Measurements from ENCODE around the gene MGA. TPM values are rescaled to one million over a fixed set of nuclear protein-coding genes. Genes with fewer than 3 reads are reported as not detected.
A peak's percentile ranks its signal among the peaks of the same experiment; 100 is the strongest.

Gene MGA
- total RNA-seq, 6 donors from 2014 or later, result 22.8 to 54.5 (median 33.4) TPM

GRCh38 chr15:41746802-41747201 lies 86.6 kb downstream of the MGA start:
- 71 to 83% methylated on average over 1 of the region's 1 CpG for WGBS, 2 donors
- Histone ChIP-seq H3K9me3 (no peaks in the 10 kb centered on the region), H3K4me3 (no peak overlapping the region), H3K4me1 (no peaks in the 10 kb centered on the region), H3K36me3 (peaks cover 11 to 46% (median 17%) of the 10 kb centered on the region in 4 donors), H3K27ac (no peak overlapping the region), H3K27me3 (no peaks in the 10 kb centered on the region)
- ATAC-seq (ENCODE audit: low FRiP score in 2 of 2) (no peak), DNase-seq (no peak)
- TF ChIP-seq CTCF (IDR thresholded peaks at IDR 0.05) (no peak), POLR2AphosphoS5 (IDR thresholded peaks at IDR 0.05) (no peak), POLR2A (IDR thresholded peaks at IDR 0.05) (no peak), EP300 (IDR thresholded peaks at IDR 0.05) (no peak)

GRCh38 chr15:41756198-41756597 lies 96.0 kb downstream of the MGA start:
- H3K36me3 ChIP-seq, result peaks cover 2 to 59% (median 12%) of the 10 kb centered on the region in 4 donors
- H3K4me3 ChIP-seq, result no peak overlapping the region
- H3K9me3 ChIP-seq, result no peaks in the 10 kb centered on the region
- H3K27me3 ChIP-seq, result no peaks in the 10 kb centered on the region
- TF ChIP-seq EP300 (IDR thresholded peaks at IDR 0.05) (no peak), POLR2AphosphoS5 (IDR thresholded peaks at IDR 0.05) (no peak), CTCF (IDR thresholded peaks at IDR 0.05) (no peak), POLR2A (IDR thresholded peaks at IDR 0.05) (no peak)
- ATAC-seq (ENCODE audit: low FRiP score in 2 of 2) (no peak), DNase-seq (no peak)
- 84 to 93% methylated on average over 2 of the region's 2 CpGs for WGBS, 2 donors
- H3K4me1 ChIP-seq, result no peaks in the 10 kb centered on the region
- no peak overlapping the region for H3K27ac ChIP-seq

- Histone ChIP-seq H3K4me3 (no peak overlapping the region), H3K9me3 (no peaks in the 10 kb centered on the region), H3K36me3 (peaks cover 0 to 5% (median 0%) of the 10 kb centered on the region in 4 donors), H3K27me3 (no peaks in the 10 kb centered on the region), H3K4me1 (peaks cover 30 to 44% (median 32%) of the 10 kb centered on the region in 4 donors), H3K27ac (peak overlapping the region; percentile 78 to 92 (median 88))
- TF ChIP-seq EP300 (IDR thresholded peaks at IDR 0.05), result no peak
- no peak for TF ChIP-seq POLR2AphosphoS5 (IDR thresholded peaks at IDR 0.05)
- no peak for TF ChIP-seq POLR2A (IDR thresholded peaks at IDR 0.05)
- TF ChIP-seq CTCF (IDR thresholded peaks at IDR 0.05), result peak; percentile 62 to 89 (median 78)
- peak in 1 of 2 donors; percentile 50 for DNase-seq
- WGBS, 2 donors, result 48 to 50% methylated on average over 8 of the region's 8 CpGs
- peak in 1 of 2 donors; percentile 60 for ATAC-seq (ENCODE audit: low FRiP score in 2 of 2)
These were observed 112.6 kb downstream of the MGA start for GRCh38 chr15:41772720-41773331.

- Histone ChIP-seq H3K4me1 (peaks cover 30 to 44% (median 35%) of the 10 kb centered on the region in 4 donors), H3K27me3 (no peaks in the 10 kb centered on the region), H3K27ac (peak overlapping the region; percentile 78 to 92 (median 88)), H3K4me3 (peak overlapping the region in 3 of 4 donors; percentile 64 to 81 (median 65)), H3K36me3 (peaks cover 0 to 4% (median 0%) of the 10 kb centered on the region in 4 donors), H3K9me3 (no peaks in the 10 kb centered on the region)
- WGBS, 2 donors, result 32 to 43% methylated on average over 5 of the region's 5 CpGs
- DNase-seq (no peak), ATAC-seq (ENCODE audit: low FRiP score in 2 of 2) (no peak)
- TF ChIP-seq EP300 (IDR thresholded peaks at IDR 0.05) (no peak), POLR2AphosphoS5 (IDR thresholded peaks at IDR 0.05) (no peak), POLR2A (IDR thresholded peaks at IDR 0.05) (no peak), CTCF (IDR thresholded peaks at IDR 0.05) (no peak)
These were observed 113.1 kb downstream of the MGA start for GRCh38 chr15:41773332-41773728.

GRCh38 chr15:41773729-41774061 lies 113.5 kb downstream of the MGA start:
- DNase-seq, result no peak
- TF ChIP-seq POLR2AphosphoS5 (IDR thresholded peaks at IDR 0.05), result no peak
- TF ChIP-seq CTCF (IDR thresholded peaks at IDR 0.05), result no peak
- no peak for TF ChIP-seq EP300 (IDR thresholded peaks at IDR 0.05)
- no peak for TF ChIP-seq POLR2A (IDR thresholded peaks at IDR 0.05)
- ATAC-seq (ENCODE audit: low FRiP score in 2 of 2), result no peak
- peak overlapping the region; percentile 78 to 92 (median 88) for H3K27ac ChIP-seq
- WGBS, 2 donors, result 2 to 8% methylated on average over 7 of the region's 7 CpGs
- no peaks in the 10 kb centered on the region for H3K9me3 ChIP-seq
- peaks cover 30 to 48% (median 35%) of the 10 kb centered on the region in 4 donors for H3K4me1 ChIP-seq
- peaks cover 0 to 1% (median 0%) of the 10 kb centered on the region in 4 donors for H3K36me3 ChIP-seq
- no peaks in the 10 kb centered on the region for H3K27me3 ChIP-seq
- peak overlapping the region in 3 of 4 donors; percentile 64 to 81 (median 65) for H3K4me3 ChIP-seq

Data from upper lobe of left lung (tissue), 6 donors.